HG03520 (cell line): Measurements from ENCODE around the gene HMBS.
"Not testable (repeated sequence)": the region's sequence is repeated elsewhere in the genome, so short reads cannot be mapped to it uniquely, and the experiment has no call there.

ENCODE experiments used
- ATAC-seq: cut with Tn5 transposase; IDR thresholded peaks from one replicate; pipeline ENCODE4 v1.9.1; 2021; ENCODE audit warnings: mild to moderate bottlenecking, moderate library complexity; ENCODE audit not compliant: unreplicated experiment

The HMBS gene

GRCh38 chr11:119084663-119085436 lies at the start of gene HMBS:
Gene HMBS (plus strand): TSS chr11:119084881. CDS start chr11:119085034, 153 bp downstream.
- ATAC-seq = peak; percentile 88

GRCh38 chr11:119038884-119039283 lies 45.8 kb upstream of the HMBS start:
- ATAC-seq = no peak

- ATAC-seq = not testable (repeated sequence)
Observed at GRCh38 chr11:119039471-119039870, 45.2 kb upstream of the HMBS start.

GRCh38 chr11:119041821-119042514 lies 42.7 kb upstream of the HMBS start:
- no peak for ATAC-seq

- ATAC-seq = no peak
Observed at GRCh38 chr11:119042927-119043326, 41.8 kb upstream of the HMBS start.

- ATAC-seq = no peak
Observed at GRCh38 chr11:119044708-119045107, 40.0 kb upstream of the HMBS start.

- ATAC-seq = no peak
Observed at GRCh38 chr11:119046489-119046888, 38.2 kb upstream of the HMBS start.

- ATAC-seq = no peak
Observed at GRCh38 chr11:119047205-119047604, 37.5 kb upstream of the HMBS start.

GRCh38 chr11:119048644-119049043 lies 36.0 kb upstream of the HMBS start:
- ATAC-seq = no peak

- no peak for ATAC-seq
Observed at GRCh38 chr11:119049081-119049480, 35.6 kb upstream of the HMBS start.

GRCh38 chr11:119051440-119052162 lies 33.1 kb upstream of the HMBS start:
- no peak for ATAC-seq

- ATAC-seq = no peak
Observed at GRCh38 chr11:119052163-119052814, 32.4 kb upstream of the HMBS start.

- ATAC-seq = no peak
Observed at GRCh38 chr11:119054418-119054817, 30.3 kb upstream of the HMBS start.

GRCh38 chr11:119055901-119056300 lies 28.8 kb upstream of the HMBS start:
- no peak for ATAC-seq

GRCh38 chr11:119056421-119056999 lies 28.2 kb upstream of the HMBS start:
- ATAC-seq = peak; percentile 6

GRCh38 chr11:119057000-119057769 lies 27.5 kb upstream of the HMBS start, which contains the start of gene HYOU1:
Gene HYOU1 (minus strand): TSS chr11:119057205. CDS start chr11:119056160, 1,045 bp downstream.
- peak; percentile 83 for ATAC-seq

- not testable (repeated sequence) for ATAC-seq
Observed at GRCh38 chr11:119059128-119059527, 25.6 kb upstream of the HMBS start.

GRCh38 chr11:119061256-119061655 lies 23.4 kb upstream of the HMBS start:
- ATAC-seq = no peak

- no peak for ATAC-seq
Observed at GRCh38 chr11:119062779-119063178, 21.9 kb upstream of the HMBS start.

- no peak for ATAC-seq
Observed at GRCh38 chr11:119065369-119065768, 19.3 kb upstream of the HMBS start.
